ENCODE data around the gene POLG.

Gene POLG

GRCh38 chr15:89369341-89369947 is 34.8 kb upstream of the POLG start:
- Histone ChIP-seq H3K36me3 (ENCODE audit: control insufficient read depth in 5 of 5, insufficient read depth in 5 of 5, low read length in 5 of 5) (no peaks in the 10 kb centered on the region), H3K27ac (ENCODE audit: low read depth, low read length) (no peak overlapping the region), H3K27me3 (ENCODE audit: control insufficient read depth in 5 of 5, insufficient read depth in 4 of 5, low read length in 5 of 5) (peaks cover 76 to 94% (median 93%) of the 10 kb centered on the region in 5 donors), H3K9ac (ENCODE audit: low read length in 5 of 5) (no peak overlapping the region), H3K4me1 (ENCODE audit: control insufficient read depth in 5 of 5, insufficient read depth in 5 of 5, low read length in 5 of 5) (peaks cover 0 to 25% (median 20%) of the 10 kb centered on the region in 5 donors), H3K9me3 (ENCODE audit: control insufficient read depth in 5 of 5, low read length in 5 of 5) (no peaks in the 10 kb centered on the region), H3K4me3 (ENCODE audit: low read depth in 1 of 5, low read length in 5 of 5) (no peak overlapping the region)

GRCh38 chr15:89368566-89369223 is 34.1 kb upstream of the POLG start:
- Histone ChIP-seq H3K9ac (ENCODE audit: low read length in 5 of 5) (no peak overlapping the region), H3K36me3 (ENCODE audit: control insufficient read depth in 5 of 5, insufficient read depth in 5 of 5, low read length in 5 of 5) (no peaks in the 10 kb centered on the region), H3K27ac (ENCODE audit: low read depth, low read length) (no peak overlapping the region), H3K9me3 (ENCODE audit: control insufficient read depth in 5 of 5, low read length in 5 of 5) (no peaks in the 10 kb centered on the region), H3K4me3 (ENCODE audit: low read depth in 1 of 5, low read length in 5 of 5) (no peak overlapping the region), H3K27me3 (ENCODE audit: control insufficient read depth in 5 of 5, insufficient read depth in 4 of 5, low read length in 5 of 5) (peaks cover 81 to 94% (median 93%) of the 10 kb centered on the region in 5 donors), H3K4me1 (ENCODE audit: control insufficient read depth in 5 of 5, insufficient read depth in 5 of 5, low read length in 5 of 5) (peaks cover 0 to 32% (median 22%) of the 10 kb centered on the region in 5 donors)

- Histone ChIP-seq H3K36me3 (ENCODE audit: control insufficient read depth in 5 of 5, insufficient read depth in 5 of 5, low read length in 5 of 5) (no peaks in the 10 kb centered on the region), H3K27me3 (ENCODE audit: control insufficient read depth in 5 of 5, insufficient read depth in 4 of 5, low read length in 5 of 5) (peaks cover 83 to 96% (median 94%) of the 10 kb centered on the region in 5 donors), H3K9me3 (ENCODE audit: control insufficient read depth in 5 of 5, low read length in 5 of 5) (no peaks in the 10 kb centered on the region), H3K4me1 (ENCODE audit: control insufficient read depth in 5 of 5, insufficient read depth in 5 of 5, low read length in 5 of 5) (peaks cover 0 to 39% (median 25%) of the 10 kb centered on the region in 5 donors), H3K9ac (ENCODE audit: low read length in 5 of 5) (no peak overlapping the region), H3K4me3 (ENCODE audit: low read depth in 1 of 5, low read length in 5 of 5) (peak overlapping the region in 1 of 5 donors; percentile 20), H3K27ac (ENCODE audit: low read depth, low read length) (no peak overlapping the region)
Measured at GRCh38 chr15:89367485-89368451, 33.1 kb upstream of the POLG start.

GRCh38 chr15:89366656-89367393 is 32.2 kb upstream of the POLG start:
- Histone ChIP-seq H3K9me3 (ENCODE audit: control insufficient read depth in 5 of 5, low read length in 5 of 5) (no peaks in the 10 kb centered on the region), H3K27me3 (ENCODE audit: control insufficient read depth in 5 of 5, insufficient read depth in 4 of 5, low read length in 5 of 5) (peaks cover 79 to 96% (median 94%) of the 10 kb centered on the region in 5 donors), H3K27ac (ENCODE audit: low read depth, low read length) (no peak overlapping the region), H3K4me3 (ENCODE audit: low read depth in 1 of 5, low read length in 5 of 5) (peak overlapping the region in 1 of 5 donors; percentile 20), H3K9ac (ENCODE audit: low read length in 5 of 5) (no peak overlapping the region), H3K36me3 (ENCODE audit: control insufficient read depth in 5 of 5, insufficient read depth in 5 of 5, low read length in 5 of 5) (no peaks in the 10 kb centered on the region), H3K4me1 (ENCODE audit: control insufficient read depth in 5 of 5, insufficient read depth in 5 of 5, low read length in 5 of 5) (peaks cover 0 to 48% (median 28%) of the 10 kb centered on the region in 5 donors)

- H3K36me3 ChIP-seq (ENCODE audit: control insufficient read depth in 5 of 5, insufficient read depth in 5 of 5, low read length in 5 of 5) = no peaks in the 10 kb centered on the region
- no peak overlapping the region for H3K9ac ChIP-seq (ENCODE audit: low read length in 5 of 5)
- H3K4me3 ChIP-seq (ENCODE audit: low read depth in 1 of 5, low read length in 5 of 5) = no peak overlapping the region
- no peaks in the 10 kb centered on the region for H3K9me3 ChIP-seq (ENCODE audit: control insufficient read depth in 5 of 5, low read length in 5 of 5)
- peaks cover 85 to 98% (median 94%) of the 10 kb centered on the region in 5 donors for H3K27me3 ChIP-seq (ENCODE audit: control insufficient read depth in 5 of 5, insufficient read depth in 4 of 5, low read length in 5 of 5)
- H3K4me1 ChIP-seq (ENCODE audit: control insufficient read depth in 5 of 5, insufficient read depth in 5 of 5, low read length in 5 of 5) = peaks cover 0 to 41% (median 19%) of the 10 kb centered on the region in 5 donors
- H3K27ac ChIP-seq (ENCODE audit: low read depth, low read length) = no peak overlapping the region
Measured at GRCh38 chr15:89365462-89366065, 30.9 kb upstream of the POLG start.

- H3K36me3 ChIP-seq (ENCODE audit: control insufficient read depth in 5 of 5, insufficient read depth in 5 of 5, low read length in 5 of 5) = no peaks in the 10 kb centered on the region
- no peak overlapping the region for H3K9ac ChIP-seq (ENCODE audit: low read length in 5 of 5)
- H3K27me3 ChIP-seq (ENCODE audit: control insufficient read depth in 5 of 5, insufficient read depth in 4 of 5, low read length in 5 of 5) = peaks cover 84 to 98% (median 94%) of the 10 kb centered on the region in 5 donors
- H3K27ac ChIP-seq (ENCODE audit: low read depth, low read length) = no peak overlapping the region
- H3K9me3 ChIP-seq (ENCODE audit: control insufficient read depth in 5 of 5, low read length in 5 of 5) = no peaks in the 10 kb centered on the region
- peaks cover 0 to 41% (median 19%) of the 10 kb centered on the region in 5 donors for H3K4me1 ChIP-seq (ENCODE audit: control insufficient read depth in 5 of 5, insufficient read depth in 5 of 5, low read length in 5 of 5)
- no peak overlapping the region for H3K4me3 ChIP-seq (ENCODE audit: low read depth in 1 of 5, low read length in 5 of 5)
Measured at GRCh38 chr15:89364741-89365450, 30.3 kb upstream of the POLG start.

- H3K27me3 ChIP-seq (ENCODE audit: control insufficient read depth in 5 of 5, insufficient read depth in 4 of 5, low read length in 5 of 5) = peaks cover 84 to 98% (median 94%) of the 10 kb centered on the region in 5 donors
- no peaks in the 10 kb centered on the region for H3K9me3 ChIP-seq (ENCODE audit: control insufficient read depth in 5 of 5, low read length in 5 of 5)
- H3K4me1 ChIP-seq (ENCODE audit: control insufficient read depth in 5 of 5, insufficient read depth in 5 of 5, low read length in 5 of 5) = peaks cover 0 to 43% (median 19%) of the 10 kb centered on the region in 5 donors
- H3K4me3 ChIP-seq (ENCODE audit: low read depth in 1 of 5, low read length in 5 of 5) = no peak overlapping the region
- no peak overlapping the region for H3K9ac ChIP-seq (ENCODE audit: low read length in 5 of 5)
- H3K27ac ChIP-seq (ENCODE audit: low read depth, low read length) = no peak overlapping the region
- H3K36me3 ChIP-seq (ENCODE audit: control insufficient read depth in 5 of 5, insufficient read depth in 5 of 5, low read length in 5 of 5) = no peaks in the 10 kb centered on the region
Measured at GRCh38 chr15:89364341-89364740, 29.7 kb upstream of the POLG start.

GRCh38 chr15:89363770-89364169 is 29.1 kb upstream of the POLG start:
- H3K36me3 ChIP-seq (ENCODE audit: control insufficient read depth in 5 of 5, insufficient read depth in 5 of 5, low read length in 5 of 5) = no peaks in the 10 kb centered on the region
- no peak overlapping the region for H3K9ac ChIP-seq (ENCODE audit: low read length in 5 of 5)
- no peak overlapping the region for H3K27ac ChIP-seq (ENCODE audit: low read depth, low read length)
- no peaks in the 10 kb centered on the region for H3K9me3 ChIP-seq (ENCODE audit: control insufficient read depth in 5 of 5, low read length in 5 of 5)
- peaks cover 80 to 96% (median 94%) of the 10 kb centered on the region in 5 donors for H3K27me3 ChIP-seq (ENCODE audit: control insufficient read depth in 5 of 5, insufficient read depth in 4 of 5, low read length in 5 of 5)
- H3K4me1 ChIP-seq (ENCODE audit: control insufficient read depth in 5 of 5, insufficient read depth in 5 of 5, low read length in 5 of 5) = peaks cover 0 to 49% (median 25%) of the 10 kb centered on the region in 5 donors
- H3K4me3 ChIP-seq (ENCODE audit: low read depth in 1 of 5, low read length in 5 of 5) = no peak overlapping the region

GRCh38 chr15:89363133-89363532 is 28.5 kb upstream of the POLG start:
- H3K4me1 ChIP-seq (ENCODE audit: control insufficient read depth in 5 of 5, insufficient read depth in 5 of 5, low read length in 5 of 5) = peaks cover 0 to 54% (median 30%) of the 10 kb centered on the region in 5 donors
- H3K9ac ChIP-seq (ENCODE audit: low read length in 5 of 5) = no peak overlapping the region
- H3K27me3 ChIP-seq (ENCODE audit: control insufficient read depth in 5 of 5, insufficient read depth in 4 of 5, low read length in 5 of 5) = peaks cover 79 to 95% (median 92%) of the 10 kb centered on the region in 5 donors
- no peaks in the 10 kb centered on the region for H3K9me3 ChIP-seq (ENCODE audit: control insufficient read depth in 5 of 5, low read length in 5 of 5)
- H3K36me3 ChIP-seq (ENCODE audit: control insufficient read depth in 5 of 5, insufficient read depth in 5 of 5, low read length in 5 of 5) = no peaks in the 10 kb centered on the region
- H3K27ac ChIP-seq (ENCODE audit: low read depth, low read length) = no peak overlapping the region
- no peak overlapping the region for H3K4me3 ChIP-seq (ENCODE audit: low read depth in 1 of 5, low read length in 5 of 5)

Measured in subcutaneous abdominal adipose tissue (tissue), 5 donors.